GM19455 (cell line): Measurements from ENCODE around the gene IQCE.

Source experiments
- ATAC-seq: cut with Tn5 transposase; IDR thresholded peaks from one replicate; pipeline ENCODE4 v1.9.1; 2021; ENCODE audit not compliant: unreplicated experiment

The IQCE gene

GRCh38 chr7:2613098-2613930 lies 54.5 kb downstream of the IQCE start:
- ATAC-seq = no peak

- no peak for ATAC-seq
These were observed 55.3 kb downstream of the IQCE start for GRCh38 chr7:2613931-2614600.

- no peak for ATAC-seq
These were observed 56.0 kb downstream of the IQCE start for GRCh38 chr7:2614631-2615330.

GRCh38 chr7:2616387-2617324 lies 57.9 kb downstream of the IQCE start:
- no peak for ATAC-seq

- ATAC-seq = no peak
These were observed 58.6 kb downstream of the IQCE start for GRCh38 chr7:2617325-2617905.

- no peak for ATAC-seq
These were observed 60.3 kb downstream of the IQCE start for GRCh38 chr7:2619116-2619515.

- no peak for ATAC-seq
These were observed 62.5 kb downstream of the IQCE start for GRCh38 chr7:2621061-2621828.

GRCh38 chr7:2621948-2622640 lies 63.3 kb downstream of the IQCE start:
- no peak for ATAC-seq

GRCh38 chr7:2622869-2623697 lies 64.3 kb downstream of the IQCE start:
- ATAC-seq = no peak

- no peak for ATAC-seq
These were observed 64.9 kb downstream of the IQCE start for GRCh38 chr7:2623698-2624014.

- ATAC-seq = no peak
These were observed 65.6 kb downstream of the IQCE start for GRCh38 chr7:2624293-2624886.

- ATAC-seq = no peak
These were observed 67.8 kb downstream of the IQCE start for GRCh38 chr7:2626498-2627117.

- no peak for ATAC-seq
These were observed 68.7 kb downstream of the IQCE start for GRCh38 chr7:2627258-2628129.

GRCh38 chr7:2628130-2628482 lies 69.3 kb downstream of the IQCE start:
- ATAC-seq = no peak

GRCh38 chr7:2628891-2629290 lies 70.1 kb downstream of the IQCE start:
- ATAC-seq = no peak
